MCF 10A (cell line): ENCODE measurements around the gene PFDN1. TPM values are rescaled to one million over a fixed set of nuclear protein-coding genes. Genes with fewer than 3 reads are reported as not detected.

Source experiments
- BruUV-seq: library from RNA; stranded (reverse); fragments of 400-500 nt; replicated peaks from 2 replicates; lab custom pipeline; 2021; lab: Mats Ljungman, UMichigan
- CTCF ChIA-PET: fragments of 300-600 bp; sonication (Branson Sonifier 250); formaldehyde crosslinking; extraction: SDS; loops from one replicate; lab custom pipeline; 2021; ENCODE audit warnings: antibody characterized with exemption, inconsistent platforms; lab: Yijun Ruan, JAX
- POLR2A ChIA-PET: fragments of 300-600, 350-650 bp; sonication (Branson Sonifier 250); formaldehyde crosslinking; extraction: SDS; loops from one replicate; lab custom pipeline; 2020; ENCODE audit warnings: antibody characterized with exemption, inconsistent platforms; lab: Yijun Ruan, JAX
- DNase-seq: peaks from one replicate; pipeline ENCODE4 v3.0.0-alpha.2; 2018; ENCODE audit not compliant: unreplicated experiment
- H3K27ac Mint-ChIP-seq: one replicate; pipeline ENCODE4 v1.8.0; 2022; ENCODE audit warnings: mild to moderate bottlenecking, low read depth, mixed read lengths; ENCODE audit not compliant: unreplicated experiment
- H3K27me3 Mint-ChIP-seq: one replicate; pipeline ENCODE4 v1.8.0; 2022; ENCODE audit warnings: mixed read lengths; ENCODE audit not compliant: insufficient read depth, unreplicated experiment
- H3K36me3 Mint-ChIP-seq: one replicate; pipeline ENCODE4 v1.8.0; 2022; ENCODE audit warnings: mild to moderate bottlenecking, moderate library complexity, mixed read lengths; ENCODE audit not compliant: insufficient read depth, unreplicated experiment
- H3K4me1 Mint-ChIP-seq: one replicate; pipeline ENCODE4 v1.8.0; 2022; ENCODE audit warnings: mixed read lengths; ENCODE audit not compliant: insufficient read depth, unreplicated experiment
- H3K4me3 Mint-ChIP-seq: one replicate; pipeline ENCODE4 v1.8.0; 2022; ENCODE audit warnings: mild to moderate bottlenecking, moderate library complexity, mixed read lengths; ENCODE audit not compliant: unreplicated experiment
- H3K9me3 Mint-ChIP-seq: one replicate; pipeline ENCODE4 v1.8.0; 2022; ENCODE audit warnings: mixed read lengths; ENCODE audit not compliant: unreplicated experiment
- CTCF ChIP-seq: fragments of 200-600 bp; IDR thresholded peaks from one replicate; pipeline ENCODE4 v1.8.0; 2022; ENCODE audit warnings: antibody characterized with exemption, mild to moderate bottlenecking; ENCODE audit not compliant: unreplicated experiment
- intact Hi-C: fragments of 100-400 bp; cut with micrococcal nuclease; formaldehyde crosslinking; loops from 2 replicates; pipeline ENCODE4 v1.14.1; 2022
- total RNA-seq: library from RNA; stranded (reverse); gene quantifications from 2 replicates; pipeline ENCODE4 v1.2.3, GENCODE V29; 2022

Gene PFDN1
- total RNA-seq, 1 experiment from 2014 or later = 94.7 TPM

- POLR2A ChIA-PET = interaction anchor here (0.9 to 2.8 kb wide), 6 partner anchors 15 to 52 kb away, joined by 3 to 14 read pairs (median 4); partner anchors contain the start of gene HBEGF
- H3K27me3 Mint-ChIP-seq = no peaks in the 10 kb centered on the region
- H3K4me3 Mint-ChIP-seq = no peak overlapping the region
- no peaks in the 10 kb centered on the region for H3K9me3 Mint-ChIP-seq
- no peak for DNase-seq
- intact Hi-C loops = no loop called here
- no peak overlapping the region for H3K27ac Mint-ChIP-seq
- BruUV-seq = no TSS peak
- H3K36me3 Mint-ChIP-seq = peaks cover 28% of the 10 kb centered on the region
- peaks cover 51% of the 10 kb centered on the region for H3K4me1 Mint-ChIP-seq
- TF ChIP-seq CTCF = no peak
- CTCF ChIA-PET = interaction anchor here (0.6 to 1.9 kb wide), 4 partner anchors 8 to 55 kb away, joined by 3 to 11 read pairs (median 8); no protein-coding TSS in a partner anchor
Measured at GRCh38 chr5:140296289-140296688, 6.6 kb downstream of the PFDN1 start.

- Mint-ChIP-seq H3K27me3 (no peaks in the 10 kb centered on the region), H3K4me1 (peaks cover 52% of the 10 kb centered on the region), H3K36me3 (peaks cover 26% of the 10 kb centered on the region), H3K9me3 (no peaks in the 10 kb centered on the region), H3K27ac (no peak overlapping the region), H3K4me3 (no peak overlapping the region)
- TF ChIP-seq CTCF = no peak
- intact Hi-C loops = no loop called here
- ChIA-PET POLR2A (interaction anchor here (0.6 to 2.8 kb wide), 15 partner anchors 8 to 1633 kb away, joined by 3 to 14 read pairs (median 4); partner anchors contain the start of gene HBEGF), CTCF (interaction anchor here (0.7 to 1.9 kb wide), 5 partner anchors 8 to 56 kb away, joined by 3 to 11 read pairs (median 6); partner anchors contain the start of gene HBEGF)
- DNase-seq = peak; percentile 94
- BruUV-seq = no TSS peak
Measured at GRCh38 chr5:140295414-140295813, 7.5 kb downstream of the PFDN1 start.

GRCh38 chr5:140294753-140295152 is 8.1 kb downstream of the PFDN1 start:
- Mint-ChIP-seq H3K27ac (no peak overlapping the region), H3K36me3 (peaks cover 19% of the 10 kb centered on the region), H3K9me3 (no peaks in the 10 kb centered on the region), H3K4me1 (peaks cover 52% of the 10 kb centered on the region), H3K4me3 (no peak overlapping the region), H3K27me3 (no peaks in the 10 kb centered on the region)
- no TSS peak for BruUV-seq
- intact Hi-C loops = no loop called here
- TF ChIP-seq CTCF = no peak
- POLR2A ChIA-PET = interaction anchor here (0.6 to 2.9 kb wide), 13 partner anchors 8 to 1632 kb away, joined by 3 to 26 read pairs (median 3); partner anchors contain the start of genes HBEGF, IK, NDUFA2 and PFDN1
- CTCF ChIA-PET = interaction anchor here (0.6 to 1.9 kb wide), 6 partner anchors 33 to 278 kb away, joined by 3 to 11 read pairs (median 6); partner anchors contain the start of gene HBEGF
- no peak for DNase-seq

- Mint-ChIP-seq H3K4me3 (no peak overlapping the region), H3K27ac (no peak overlapping the region), H3K36me3 (peaks cover 11% of the 10 kb centered on the region), H3K27me3 (no peaks in the 10 kb centered on the region), H3K9me3 (no peaks in the 10 kb centered on the region), H3K4me1 (peaks cover 57% of the 10 kb centered on the region)
- ChIA-PET CTCF (interaction anchor here (0.8 to 1.8 kb wide), 5 partner anchors 49 to 58 kb away, joined by 3 to 8 read pairs (median 7); partner anchors contain the start of gene HBEGF), POLR2A (interaction anchor here (0.6 to 2.9 kb wide), 9 partner anchors 9 to 337 kb away, joined by 3 to 26 read pairs (median 5); partner anchors contain the start of genes HBEGF and PFDN1)
- DNase-seq = no peak
- BruUV-seq = no TSS peak
- intact Hi-C loops = no loop called here
- TF ChIP-seq CTCF = no peak
Measured at GRCh38 chr5:140293849-140294100, 9.1 kb downstream of the PFDN1 start.
